Prostate gland (tissue), 2 donors: Measurements from ENCODE around the gene ZBTB16. TPM values are rescaled to one million over a fixed set of nuclear protein-coding genes. Genes with fewer than 3 reads are reported as not detected.

ENCODE experiments used
- DNase-seq: peaks from one replicate; pipeline ENCODE4 v3.0.0-alpha.2; 2019; ENCODE audit warnings: low spot score
- H3K27ac ChIP-seq, 2 donors: fragments of 200-600 bp; sonication (generic); 2 replicates each; pipeline ENCODE4 v1.5.1; 2017 to 2019
- H3K27me3 ChIP-seq: fragments of 200-600 bp; sonication (generic); replicated peaks from 2 replicates; pipeline ENCODE4 v1.5.1; 2019; ENCODE audit not compliant: insufficient read depth
- H3K36me3 ChIP-seq, 2 donors: fragments of 200-600 bp; sonication (generic); 1 replicate in 1 of 2; 2 replicates in 1 of 2; pipeline versions ENCODE4 v1.5.1 to v1.8.1; 2017 to 2019
- H3K4me1 ChIP-seq: fragments of 200-600 bp; sonication (generic); replicated peaks from 2 replicates; pipeline ENCODE4 v1.5.1; 2019
- H3K4me3 ChIP-seq, 2 donors: fragments of 200-600 bp; sonication (generic); 2 replicates each; pipeline ENCODE4 v1.5.1; 2017 to 2019
- H3K9me3 ChIP-seq: fragments of 200-600 bp; sonication (generic); 2 replicates; pipeline ENCODE4 v1.5.1; 2017
- POLR2A ChIP-seq: fragments of 450-650 bp; IDR thresholded peaks from one replicate; pipeline ENCODE4 v1.6.1; 2016; ENCODE audit warnings: antibody characterized with exemption, mild to moderate bottlenecking
- POLR2AphosphoS5 ChIP-seq: sonication (generic); formaldehyde crosslinking; IDR thresholded peaks from one replicate; pipeline ENCODE4 v1.6.1; 2017; ENCODE audit warnings: antibody characterized with exemption
- WGBS: methylation state at CpG from one replicate; pipeline ENCODE4 v1.1.5; 2018; 5-methylcytosine and 5-hydroxymethylcytosine counted together
- intact Hi-C: fragments of 100-400 bp; cut with DNase I; formaldehyde crosslinking; loops from one replicate; pipeline ENCODE4 v1.14.2; 2022
- total RNA-seq, 2 donors: library from RNA; depleted of rRNA; stranded (reverse); fragments of >200 nt; gene quantifications; one replicate each; pipeline ENCODE4 v1.1.0, GENCODE V29; 2016
- TF ChIP-seq, protein P1 (sequence below), 4 experiments: fragments of 200-600 bp in 2 of 4; fragments of 450-650 bp in 2 of 4; sonication (generic) in 2 of 4; IDR thresholded peaks; 1 replicate in 3 of 4; 2 replicates in 1 of 4; pipeline ENCODE4 v1.5.1; 2016 to 2019; ENCODE audit warnings: antibody characterized with exemption in 4 of 4, mild to moderate bottlenecking in 2 of 4, moderate library complexity in 2 of 4

ZBTB16 gene
- total RNA-seq, 2 donors from 2014 or later: 171 to 230 TPM

- Histone ChIP-seq H3K27me3 (no peaks in the 10 kb centered on the region), H3K27ac (peak overlapping the region in 1 of 2 donors; percentile 77), H3K9me3 (no peaks in the 10 kb centered on the region), H3K4me3 (no peak overlapping the region), H3K36me3 (no peaks in the 10 kb centered on the region), H3K4me1 (peaks cover 10% of the 10 kb centered on the region)
- no peak for TF ChIP-seq POLR2AphosphoS5
- TF ChIP-seq, protein P1, sequence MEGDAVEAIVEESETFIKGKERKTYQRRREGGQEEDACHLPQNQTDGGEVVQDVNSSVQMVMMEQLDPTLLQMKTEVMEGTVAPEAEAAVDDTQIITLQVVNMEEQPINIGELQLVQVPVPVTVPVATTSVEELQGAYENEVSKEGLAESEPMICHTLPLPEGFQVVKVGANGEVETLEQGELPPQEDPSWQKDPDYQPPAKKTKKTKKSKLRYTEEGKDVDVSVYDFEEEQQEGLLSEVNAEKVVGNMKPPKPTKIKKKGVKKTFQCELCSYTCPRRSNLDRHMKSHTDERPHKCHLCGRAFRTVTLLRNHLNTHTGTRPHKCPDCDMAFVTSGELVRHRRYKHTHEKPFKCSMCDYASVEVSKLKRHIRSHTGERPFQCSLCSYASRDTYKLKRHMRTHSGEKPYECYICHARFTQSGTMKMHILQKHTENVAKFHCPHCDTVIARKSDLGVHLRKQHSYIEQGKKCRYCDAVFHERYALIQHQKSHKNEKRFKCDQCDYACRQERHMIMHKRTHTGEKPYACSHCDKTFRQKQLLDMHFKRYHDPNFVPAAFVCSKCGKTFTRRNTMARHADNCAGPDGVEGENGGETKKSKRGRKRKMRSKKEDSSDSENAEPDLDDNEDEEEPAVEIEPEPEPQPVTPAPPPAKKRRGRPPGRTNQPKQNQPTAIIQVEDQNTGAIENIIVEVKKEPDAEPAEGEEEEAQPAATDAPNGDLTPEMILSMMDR (IDR thresholded peaks at IDR 0.05): no peak
- no peak for TF ChIP-seq POLR2A
- intact Hi-C loops: no loop called here
- 94% methylated on average over 3 of the region's 3 CpGs for WGBS
- DNase-seq: no peak
Observed at GRCh38 chr11:114282488-114282887, 223.0 kb downstream of the ZBTB16 start.

DNA sequence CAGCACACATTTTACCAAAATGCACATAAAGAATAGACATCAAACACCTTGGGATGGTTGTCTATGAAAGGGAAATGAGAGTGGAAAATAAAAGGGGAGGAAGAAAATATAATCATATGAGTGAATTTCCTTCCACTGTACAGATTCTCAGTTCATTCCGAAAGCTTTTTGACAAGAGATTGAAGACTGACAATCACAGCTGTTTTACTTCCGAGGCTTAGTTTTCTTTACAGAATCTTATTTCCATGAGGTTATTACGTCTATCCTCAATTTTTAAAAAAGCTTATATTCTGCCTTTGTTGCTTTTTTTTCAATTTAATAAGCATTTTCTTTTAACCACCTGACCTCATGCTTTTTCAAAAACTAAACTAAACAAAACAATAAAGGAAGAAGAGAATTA, 223.9 kb downstream of the ZBTB16 start:
- H3K27me3 ChIP-seq: no peaks in the 10 kb centered on the region
- no peak overlapping the region for H3K27ac ChIP-seq
- peaks cover 14% of the 10 kb centered on the region for H3K4me1 ChIP-seq
- H3K4me3 ChIP-seq: no peak overlapping the region
- WGBS: 92% methylated on average over 3 of the region's 3 CpGs
- TF ChIP-seq POLR2A: no peak
- TF ChIP-seq, protein P1 (IDR thresholded peaks at IDR 0.05): no peak
- TF ChIP-seq POLR2AphosphoS5: no peak
- intact Hi-C loops: no loop called here
- H3K36me3 ChIP-seq: no peaks in the 10 kb centered on the region
- H3K9me3 ChIP-seq: no peaks in the 10 kb centered on the region
- no peak for DNase-seq

DNA sequence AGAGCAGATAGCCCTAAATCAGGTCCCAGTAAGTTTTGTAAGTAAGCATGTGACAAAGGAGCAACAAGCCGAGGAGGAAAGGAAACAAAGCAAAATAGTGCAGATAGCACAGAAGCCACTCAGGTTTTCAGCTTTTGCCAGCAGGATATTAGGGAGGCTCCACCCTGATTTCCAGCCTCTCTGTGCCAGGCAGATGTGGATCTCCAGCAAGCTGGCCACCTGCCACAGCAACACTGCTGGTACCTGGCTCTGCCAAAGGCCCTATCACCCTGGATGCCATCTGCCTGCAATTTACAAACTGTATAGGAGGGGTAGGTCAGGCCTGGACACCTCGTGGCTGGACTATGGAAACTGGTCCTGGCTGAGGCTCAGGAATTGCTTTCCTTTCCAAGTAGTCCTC, 224.5 kb downstream of the ZBTB16 start:
- WGBS: 37% methylated on average over 2 of the region's 2 CpGs
- Histone ChIP-seq H3K4me1 (peaks cover 15% of the 10 kb centered on the region), H3K9me3 (no peaks in the 10 kb centered on the region), H3K36me3 (no peaks in the 10 kb centered on the region), H3K27me3 (no peaks in the 10 kb centered on the region), H3K27ac (no peak overlapping the region), H3K4me3 (no peak overlapping the region)
- DNase-seq: no peak
- TF ChIP-seq POLR2A (no peak), POLR2AphosphoS5 (no peak)
- TF ChIP-seq, protein P1 (IDR thresholded peaks at IDR 0.05): no peak
- intact Hi-C loops: no loop called here

DNA sequence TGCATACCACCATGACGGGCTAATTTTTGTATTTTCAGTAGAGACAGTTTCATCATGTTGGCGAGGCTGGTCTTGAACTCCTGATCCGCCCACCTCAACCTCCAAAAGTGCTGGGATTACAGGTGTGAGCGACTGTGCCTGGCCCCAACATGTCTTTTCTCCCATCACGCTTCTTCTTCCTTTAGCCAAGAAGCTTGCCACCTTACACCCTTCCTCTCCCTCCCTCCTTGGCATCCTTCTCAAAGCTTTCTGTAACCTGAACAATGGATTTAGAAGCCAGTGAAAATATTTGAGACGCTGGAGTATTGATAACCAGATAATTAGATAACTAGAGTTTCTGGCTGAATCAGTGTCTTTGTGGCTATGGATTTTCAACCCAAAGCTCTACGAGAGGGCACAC, 225.4 kb downstream of the ZBTB16 start:
- 54% methylated on average over 7 of the region's 7 CpGs for WGBS
- Histone ChIP-seq H3K27ac (no peak overlapping the region), H3K36me3 (no peaks in the 10 kb centered on the region), H3K27me3 (no peaks in the 10 kb centered on the region), H3K4me1 (peaks cover 15% of the 10 kb centered on the region), H3K4me3 (no peak overlapping the region), H3K9me3 (no peaks in the 10 kb centered on the region)
- TF ChIP-seq POLR2AphosphoS5: no peak
- TF ChIP-seq, protein P1 (IDR thresholded peaks at IDR 0.05): no peak
- DNase-seq: no peak
- intact Hi-C loops: no loop called here

DNA sequence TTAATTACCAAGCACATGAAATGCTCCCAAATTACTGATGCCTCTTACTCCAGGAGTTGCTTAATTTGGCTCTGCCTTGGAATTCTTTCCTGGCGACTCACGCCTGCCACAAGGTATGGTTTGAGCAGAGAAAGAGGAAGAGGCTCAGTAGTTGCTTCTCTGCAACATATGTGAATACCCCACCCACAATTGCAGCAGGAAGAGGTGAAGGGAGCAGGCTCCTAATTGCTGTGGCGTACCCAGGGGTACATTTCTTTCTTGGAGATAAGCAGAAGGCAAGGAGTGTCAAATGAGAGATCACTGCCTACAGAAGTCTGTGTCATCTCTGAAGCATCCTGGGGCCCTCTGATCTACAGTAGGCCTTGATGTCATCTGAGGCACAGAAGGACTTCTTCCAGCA, 226.1 kb downstream of the ZBTB16 start:
- Histone ChIP-seq H3K4me3 (no peak overlapping the region), H3K36me3 (no peaks in the 10 kb centered on the region), H3K9me3 (no peaks in the 10 kb centered on the region), H3K27ac (no peak overlapping the region), H3K27me3 (no peaks in the 10 kb centered on the region), H3K4me1 (peaks cover 12% of the 10 kb centered on the region)
- intact Hi-C loops: no loop called here
- TF ChIP-seq, protein P1 (IDR thresholded peaks at IDR 0.05): no peak
- peak; percentile 8 for TF ChIP-seq POLR2AphosphoS5
- DNase-seq: no peak
- WGBS: 73% methylated on average over 3 of the region's 3 CpGs
